Fibroblast of skin of abdomen (primary cell): ENCODE results near the gene SCAMP1.
"Not testable (repeated sequence)": the region's sequence is repeated elsewhere in the genome, so short reads cannot be mapped to it uniquely, and the experiment has no call there.

Source experiments
- DNase-seq: peaks from one replicate; pipeline ENCODE4 v3.0.0-alpha.2; 2013

Gene SCAMP1

DNA sequence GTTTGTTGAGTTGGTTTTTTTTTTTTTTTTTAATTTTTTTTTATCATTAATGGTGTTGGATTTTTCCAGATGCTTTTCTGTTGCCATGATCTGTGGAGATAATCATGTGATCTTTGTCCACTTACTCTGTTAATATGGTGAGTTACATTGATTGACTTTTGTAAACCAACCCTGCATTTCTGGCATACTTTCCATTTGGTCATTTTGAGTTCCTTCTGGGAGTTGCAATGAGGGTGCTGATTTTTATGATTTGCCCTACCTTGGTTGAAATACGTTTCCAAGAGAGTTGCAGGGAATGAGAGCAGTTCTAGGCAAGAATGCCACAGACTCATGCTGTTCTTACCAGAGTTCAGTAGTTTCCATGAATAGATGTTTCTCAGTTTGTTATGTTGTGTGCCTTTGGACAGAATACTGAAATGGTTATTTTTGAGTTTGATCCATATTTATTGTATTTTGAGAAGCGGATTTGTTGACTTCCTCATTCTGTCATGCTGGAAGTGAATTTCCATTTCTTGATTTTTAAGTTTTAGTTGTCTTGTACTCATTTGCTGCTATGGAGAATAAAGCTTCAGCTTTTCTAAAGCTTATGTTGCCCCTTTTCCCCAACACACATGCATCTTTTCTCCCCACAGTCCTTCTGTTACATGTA, 69.0 kb downstream of the SCAMP1 start:
- DNase-seq: no peak

DNA sequence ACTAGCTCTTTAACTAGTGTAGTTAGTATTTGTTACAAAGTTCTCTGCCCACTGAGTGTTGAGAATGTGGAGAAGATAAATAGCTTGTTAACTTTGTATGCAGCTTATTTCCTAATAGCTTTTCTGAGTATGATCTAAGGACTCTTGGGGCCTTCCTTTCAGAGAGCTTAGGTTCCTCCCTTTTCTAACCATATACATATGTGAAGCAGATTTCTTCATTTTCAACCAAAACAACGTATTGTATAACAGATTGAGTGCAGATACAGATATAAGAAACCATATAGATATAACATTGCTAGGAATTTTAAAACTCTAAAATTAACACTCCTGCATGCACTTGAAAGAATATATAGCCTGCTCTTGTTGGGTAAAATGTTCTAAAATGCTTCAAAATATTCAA, 70.4 kb downstream of the SCAMP1 start:
- no peak for DNase-seq

DNA sequence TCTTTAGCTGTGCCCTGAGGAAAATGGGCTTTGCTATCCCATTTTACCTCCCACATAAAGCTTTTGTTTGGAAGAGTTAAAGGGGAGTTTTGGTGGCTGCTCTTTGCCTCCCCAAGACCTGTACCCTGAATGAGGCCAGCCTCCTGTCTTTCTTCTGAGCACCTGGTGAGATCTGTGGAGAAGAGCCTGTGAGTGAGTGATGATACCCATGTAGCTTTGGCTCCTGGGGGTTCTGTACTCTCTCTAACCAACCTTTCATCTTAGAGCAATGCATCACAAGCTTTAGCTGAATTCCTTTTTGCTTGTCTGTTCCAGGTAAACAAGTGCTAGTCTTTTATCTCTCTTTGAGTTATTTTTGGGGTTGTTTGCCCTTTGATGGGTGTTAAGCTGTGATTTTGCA, 73.6 kb downstream of the SCAMP1 start:
- DNase-seq: no peak

DNA sequence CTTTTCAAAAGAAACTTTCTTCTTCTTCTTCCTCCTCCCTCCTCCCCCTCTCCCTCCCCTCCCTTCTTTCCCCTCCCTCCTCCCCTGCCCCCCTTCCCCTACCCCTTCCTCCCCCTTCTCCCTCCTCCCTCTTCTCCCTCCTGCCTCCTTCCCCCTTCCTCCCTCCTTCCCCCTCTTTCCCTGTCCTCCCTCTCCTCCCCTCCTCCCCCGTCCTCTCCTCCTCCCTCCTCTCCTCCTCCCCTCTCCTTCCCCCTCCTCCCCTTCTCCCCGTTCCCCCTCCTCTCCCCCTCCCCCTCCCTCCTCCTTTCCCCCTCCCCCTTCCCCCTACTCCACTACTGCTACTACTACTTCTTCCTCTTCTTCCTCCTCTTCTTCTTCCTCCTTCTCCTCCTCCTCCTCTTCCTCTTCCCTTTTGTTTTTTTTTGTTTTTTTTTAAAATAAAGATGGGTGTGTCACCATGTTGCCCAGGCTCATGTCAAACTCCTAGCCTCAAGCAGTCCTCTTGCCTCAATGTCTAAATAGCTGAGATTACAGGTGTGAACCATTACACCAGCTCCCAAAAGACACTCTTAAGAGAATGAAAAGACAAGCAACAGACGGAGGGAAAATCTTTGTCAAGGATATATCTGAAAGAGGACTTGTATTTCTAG, 87.5 kb downstream of the SCAMP1 start:
- DNase-seq: no peak

DNA sequence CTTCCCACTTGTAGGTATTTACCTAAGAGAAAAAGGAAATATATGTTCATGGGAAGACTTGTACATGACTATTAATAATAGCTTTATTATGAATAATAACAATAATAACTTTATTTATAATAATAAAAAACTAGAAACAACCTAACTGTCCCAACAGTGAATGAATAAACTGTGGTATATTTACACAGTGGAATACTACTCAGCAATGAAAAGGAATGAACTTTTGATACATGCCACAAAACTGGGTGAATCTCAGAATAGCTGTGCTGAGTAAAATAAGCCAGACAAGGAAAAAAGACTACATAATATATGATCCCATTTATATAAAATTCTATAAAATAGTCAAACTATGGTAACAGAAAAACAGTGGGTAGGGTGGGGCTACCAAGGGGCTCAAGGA, 88.7 kb downstream of the SCAMP1 start:
- DNase-seq: no peak

DNA sequence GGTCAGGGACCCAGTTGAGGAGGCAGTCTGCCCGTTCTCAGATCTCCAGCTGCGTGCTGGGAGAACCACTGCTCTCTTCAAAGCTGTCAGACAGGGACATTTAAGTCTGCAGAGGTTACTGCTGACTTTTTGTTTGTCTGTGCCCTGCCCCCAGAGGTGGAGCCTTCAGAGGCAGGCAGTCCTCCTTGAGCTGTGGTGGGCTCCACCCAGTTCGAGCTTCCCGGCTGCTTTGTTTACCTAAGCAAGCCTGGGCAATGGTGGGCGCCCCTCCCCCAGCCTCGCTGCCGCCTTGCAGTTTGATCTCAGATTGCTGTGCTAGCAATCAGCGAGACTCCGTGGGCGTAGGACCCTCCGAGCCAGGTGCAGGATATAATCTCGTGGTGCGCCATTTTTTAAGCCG, 97.1 kb downstream of the SCAMP1 start:
- not testable (repeated sequence) for DNase-seq

DNA sequence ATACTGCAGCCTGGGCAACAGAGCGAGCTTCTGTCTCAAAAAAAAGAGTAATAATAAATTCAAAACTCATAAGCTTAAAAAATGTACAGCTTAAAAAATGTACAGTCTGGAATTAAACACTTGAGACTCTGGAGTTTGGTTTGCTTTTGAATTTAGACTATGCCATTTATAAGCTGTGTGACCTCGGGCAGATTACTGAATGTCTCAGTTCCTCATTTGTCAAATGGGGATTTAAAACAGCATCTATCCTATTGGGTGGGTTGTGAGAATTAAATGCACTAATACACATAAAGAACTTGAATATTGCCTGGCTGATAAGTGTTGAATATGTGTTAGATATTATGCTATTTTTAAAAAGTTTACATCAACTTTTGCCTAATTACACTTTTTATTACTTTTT, 98.4 kb downstream of the SCAMP1 start:
- no peak for DNase-seq

DNA sequence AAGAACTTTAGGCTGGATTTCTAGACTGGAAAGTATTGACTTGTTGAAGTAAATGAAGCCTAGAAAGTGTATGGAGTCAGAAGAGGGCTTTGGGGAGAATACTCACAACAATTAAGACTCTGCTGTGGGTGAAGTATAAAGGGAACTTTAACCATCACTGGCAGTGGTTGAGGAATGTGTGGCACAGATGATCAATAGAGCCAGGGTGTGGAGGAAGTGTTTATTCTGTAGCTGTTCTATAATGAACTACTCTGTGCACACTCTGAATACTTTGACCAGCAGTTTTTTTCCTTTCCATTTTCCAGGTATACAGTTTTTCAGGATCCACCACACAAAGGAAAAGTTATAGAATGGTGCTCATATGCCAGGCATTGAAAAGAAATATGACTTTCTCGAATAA, 106.7 kb downstream of the SCAMP1 start:
- DNase-seq: no peak

DNA sequence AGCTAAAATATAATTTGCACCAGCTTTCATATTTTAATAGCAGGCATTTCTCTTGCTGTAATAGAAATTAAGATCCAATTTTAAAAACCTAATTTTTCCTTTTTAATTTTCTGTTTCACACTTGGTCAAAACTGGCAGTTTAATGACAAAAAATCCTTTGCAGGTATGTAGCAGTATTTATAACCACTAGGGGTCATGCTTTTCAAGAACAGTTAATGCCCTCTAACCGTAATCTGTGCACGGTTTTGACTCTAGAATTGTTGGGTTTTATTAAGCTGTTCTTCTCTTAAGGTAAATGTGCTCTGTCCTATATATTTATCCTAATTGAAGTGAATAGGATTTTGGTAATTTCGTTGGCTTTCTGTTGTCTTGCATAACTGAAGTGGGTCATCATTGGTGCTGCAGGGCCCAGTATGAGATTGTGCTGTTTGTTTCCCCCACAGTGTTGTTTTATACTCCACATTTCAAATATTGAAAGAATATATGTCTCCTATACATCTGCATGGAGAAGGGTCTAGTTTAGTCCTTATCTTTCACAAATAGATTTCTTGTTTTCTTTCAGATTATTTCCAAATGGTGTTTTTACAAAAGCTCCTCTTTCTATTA, 107.4 kb downstream of the SCAMP1 start:
- peak; percentile 49 for DNase-seq

DNA sequence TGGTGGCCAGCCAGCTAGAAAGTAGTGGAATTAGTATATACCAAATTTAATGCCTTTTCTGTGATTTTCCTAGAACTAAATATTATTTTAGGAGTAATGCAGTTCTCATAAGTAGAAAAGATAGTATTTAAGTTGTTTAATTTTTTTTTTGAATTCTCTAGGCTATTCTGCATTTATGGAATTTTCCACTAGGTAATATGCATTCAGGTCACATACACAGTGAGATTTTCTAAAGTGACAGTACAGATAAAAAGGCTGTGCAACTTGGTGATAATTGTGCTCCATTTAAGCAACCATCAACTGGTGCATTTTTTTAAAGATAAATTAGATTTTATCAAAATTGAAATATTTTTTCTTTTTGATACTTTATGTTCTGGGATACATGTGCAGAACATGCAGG, 111.5 kb downstream of the SCAMP1 start:
- no peak for DNase-seq

DNA sequence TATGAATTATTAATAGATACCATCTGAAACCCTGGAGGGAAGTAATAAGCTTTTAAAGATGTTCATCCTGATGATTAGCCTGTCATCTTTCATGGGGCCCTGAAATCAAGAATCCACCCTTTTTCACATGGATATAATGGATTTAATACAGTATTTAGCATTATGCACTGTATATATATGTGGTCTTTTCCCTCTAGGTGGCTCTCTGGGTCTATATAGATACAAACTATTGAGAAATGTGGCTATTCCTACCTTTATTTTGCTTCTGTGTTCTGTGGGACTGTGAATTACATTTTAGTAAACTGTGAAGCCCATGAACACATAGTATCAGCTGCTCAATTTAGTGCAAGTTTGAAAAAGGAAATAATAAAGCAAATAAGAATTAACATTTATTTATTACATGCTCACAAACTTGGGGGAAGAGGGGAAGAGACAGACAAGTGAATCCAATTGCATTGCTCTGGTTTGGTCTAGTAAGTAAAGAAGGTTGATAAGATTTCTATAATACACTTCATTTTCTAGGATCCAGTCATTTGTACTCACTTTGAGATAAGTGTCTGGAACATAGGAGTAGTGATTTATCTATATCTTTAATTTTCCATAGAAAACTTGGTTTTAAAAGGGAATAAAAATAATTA, 112.2 kb downstream of the SCAMP1 start:
- peak; percentile 13 for DNase-seq

DNA sequence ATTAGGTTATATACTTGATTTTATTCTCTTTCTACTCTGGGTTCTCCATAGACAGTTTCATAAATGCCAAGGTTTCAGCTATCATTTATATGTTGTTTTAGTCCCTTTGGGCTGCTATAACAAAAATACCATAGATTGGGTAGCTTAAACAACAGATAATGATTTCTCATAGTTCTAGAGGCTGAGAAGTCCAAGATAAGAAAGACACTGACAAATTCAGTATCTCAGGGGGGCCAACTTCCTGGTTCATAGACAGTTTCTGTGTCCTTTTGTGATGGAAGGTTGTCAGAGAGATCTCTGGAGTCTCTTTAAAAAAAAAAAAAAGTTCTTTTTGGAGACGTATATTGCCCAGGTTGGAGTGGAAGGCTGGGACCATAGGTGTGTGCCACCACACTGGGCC, 113.3 kb downstream of the SCAMP1 start:
- DNase-seq: no peak

DNA sequence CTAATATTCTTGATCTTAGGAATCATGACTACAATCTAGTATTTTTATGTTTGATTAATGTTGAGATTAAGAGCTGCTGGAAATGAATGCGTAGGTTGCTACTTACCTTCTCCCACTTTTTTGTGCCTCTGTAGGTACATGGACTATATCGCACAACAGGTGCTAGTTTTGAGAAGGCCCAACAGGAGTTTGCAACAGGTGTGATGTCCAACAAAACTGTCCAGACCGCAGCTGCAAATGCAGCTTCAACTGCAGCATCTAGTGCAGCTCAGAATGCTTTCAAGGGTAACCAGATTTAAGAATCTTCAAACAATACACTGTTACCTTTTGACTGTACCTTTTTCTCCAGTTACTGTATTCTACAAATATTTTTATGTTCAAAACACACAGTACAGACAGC, 115.0 kb downstream of the SCAMP1 start:
- no peak for DNase-seq

DNA sequence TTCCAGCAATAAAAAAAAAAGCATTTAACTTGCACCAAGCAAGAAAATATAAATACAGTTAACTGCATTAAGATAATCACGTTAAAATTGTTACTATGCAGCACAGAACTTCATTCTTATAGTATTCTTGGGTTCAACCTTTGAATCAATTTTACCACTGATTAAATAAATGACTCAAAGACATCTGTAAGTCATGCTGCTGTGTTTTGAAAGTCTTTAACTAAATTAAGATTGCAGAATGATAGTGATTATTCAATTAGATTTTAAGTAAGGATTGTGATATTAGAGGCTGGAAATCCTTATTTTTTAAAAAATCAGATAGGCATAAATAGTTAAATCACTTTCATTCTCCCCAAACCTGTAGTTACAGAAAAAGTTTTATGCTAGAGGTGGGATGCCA, 116.4 kb downstream of the SCAMP1 start:
- DNase-seq: no peak

DNA sequence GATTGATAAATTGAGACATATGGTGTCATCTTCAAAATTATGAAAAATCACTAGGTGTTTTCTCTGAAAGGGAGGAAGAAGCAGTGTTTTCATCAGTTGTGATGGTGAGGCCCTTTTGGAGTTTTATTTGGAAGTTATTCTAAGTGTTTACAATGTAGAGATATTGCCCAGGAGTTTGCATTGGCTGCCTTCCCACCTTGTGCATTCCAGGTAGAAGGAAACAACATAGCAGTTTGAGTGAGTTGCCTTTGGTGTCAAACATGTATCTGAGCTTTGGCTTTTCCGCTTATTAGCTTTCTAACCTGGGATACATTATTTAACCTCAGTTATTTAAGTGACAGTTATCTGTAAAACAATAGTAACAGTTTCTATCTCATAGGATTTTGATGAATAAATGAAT, 122.5 kb downstream of the SCAMP1 start:
- no peak for DNase-seq

DNA sequence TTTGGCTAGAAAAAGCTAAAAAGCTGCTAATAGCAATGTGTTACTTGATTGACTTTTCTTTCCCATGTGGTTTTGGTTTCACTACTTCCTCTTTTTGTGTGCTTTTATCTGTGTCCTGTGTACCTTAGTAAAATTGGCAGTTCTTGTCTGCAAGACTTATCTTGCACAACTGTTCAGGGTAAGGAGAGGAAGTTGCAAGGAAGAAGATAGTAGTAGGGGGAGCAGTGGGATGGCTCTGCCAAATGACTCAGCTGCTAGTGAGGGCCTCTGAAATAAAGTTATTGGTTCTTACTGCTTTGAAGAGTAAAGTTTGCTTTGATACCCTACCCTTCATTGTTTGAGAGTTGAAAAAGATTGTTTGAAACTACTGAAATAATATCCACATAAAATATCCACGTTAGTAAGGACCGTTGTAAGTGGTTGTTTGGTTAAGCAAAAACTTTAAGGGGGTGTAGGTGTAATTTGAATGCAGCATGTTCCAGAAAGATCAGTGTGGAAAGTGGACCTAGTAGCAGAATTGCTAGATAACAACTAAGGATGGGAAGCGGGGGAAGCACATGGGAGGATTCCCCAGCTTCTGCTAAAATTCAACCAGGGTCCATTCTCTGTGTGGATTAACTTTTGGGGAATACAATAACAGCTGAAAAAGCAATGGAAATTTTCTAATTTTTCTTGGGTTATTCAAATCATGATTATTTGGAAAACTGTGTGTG, 123.5 kb downstream of the SCAMP1 start:
- peak; percentile 51 for DNase-seq

DNA sequence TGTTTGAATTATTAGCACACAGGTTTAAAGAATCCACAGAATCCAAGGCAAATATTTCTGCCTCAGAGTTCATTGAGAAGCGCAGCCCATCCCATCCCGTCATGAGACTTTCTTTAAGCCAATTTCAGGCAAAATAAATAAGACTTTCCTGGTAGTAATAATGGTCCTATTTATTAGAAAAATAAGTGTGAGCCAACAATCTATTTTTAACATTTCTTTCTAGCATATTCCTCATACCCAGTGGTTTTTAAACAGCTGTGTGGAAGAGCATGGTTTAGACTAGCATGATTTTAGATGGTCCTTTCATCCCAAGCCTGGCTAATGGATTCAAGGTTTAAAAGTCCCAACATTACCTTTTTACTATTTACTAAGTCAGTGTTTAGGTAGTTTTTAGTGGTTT, 125.8 kb downstream of the SCAMP1 start:
- no peak for DNase-seq

DNA sequence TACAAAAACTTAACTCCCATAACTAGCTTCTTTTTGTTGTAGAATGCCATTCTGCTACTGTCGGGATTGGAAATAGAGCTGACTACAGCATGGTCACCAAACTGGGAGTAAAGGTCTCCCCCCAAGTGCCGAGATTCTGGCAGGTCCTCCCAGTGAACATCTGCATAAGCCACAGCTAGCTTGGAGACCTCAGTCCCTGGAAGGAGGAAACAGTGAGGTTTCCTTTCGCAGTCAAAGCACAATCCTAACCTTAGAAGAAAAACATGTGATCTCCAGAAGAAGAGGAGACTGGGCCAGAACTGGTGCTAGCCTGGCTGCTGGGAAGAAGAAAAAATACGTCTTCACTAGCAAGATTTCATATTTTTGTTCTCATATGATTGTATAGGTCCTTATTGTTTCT, 127.4 kb downstream of the SCAMP1 start:
- no peak for DNase-seq

DNA sequence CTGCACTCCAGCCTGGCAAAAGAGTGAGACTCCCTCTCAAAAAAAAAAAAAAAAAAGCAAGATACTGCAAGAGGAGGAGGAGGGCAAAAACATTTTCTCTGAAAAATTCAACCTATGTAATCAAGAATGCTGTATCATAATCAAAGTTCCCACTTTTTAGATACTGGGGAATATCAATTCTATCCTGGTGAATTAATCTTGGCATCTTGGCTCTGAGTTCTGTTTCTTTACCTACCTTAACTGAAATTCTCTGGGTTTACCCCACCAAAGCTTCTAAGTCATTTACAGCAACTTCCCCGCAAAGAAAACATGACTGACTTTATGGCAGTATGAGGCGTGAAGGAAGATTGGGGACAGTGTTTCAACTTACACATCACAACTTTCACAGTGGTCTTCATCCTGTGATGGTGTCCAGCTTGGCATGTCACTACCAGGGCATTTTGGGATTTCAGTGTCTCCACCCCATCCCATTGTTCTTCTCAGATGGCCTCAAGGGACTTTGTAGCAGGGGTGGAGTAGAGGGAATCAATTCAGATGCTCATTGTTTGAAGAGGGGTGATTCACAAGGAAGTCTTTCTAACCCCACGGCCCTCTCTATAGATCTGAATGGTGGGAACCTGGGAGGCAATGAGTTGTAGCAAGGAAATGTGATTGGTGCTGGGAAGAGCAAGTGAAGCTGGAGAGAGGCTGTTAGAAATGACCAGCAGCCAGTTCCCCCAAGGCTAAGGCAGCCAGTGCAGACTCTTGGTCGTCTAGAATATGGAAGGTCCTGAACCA, 130.5 kb downstream of the SCAMP1 start:
- DNase-seq: no peak

DNA sequence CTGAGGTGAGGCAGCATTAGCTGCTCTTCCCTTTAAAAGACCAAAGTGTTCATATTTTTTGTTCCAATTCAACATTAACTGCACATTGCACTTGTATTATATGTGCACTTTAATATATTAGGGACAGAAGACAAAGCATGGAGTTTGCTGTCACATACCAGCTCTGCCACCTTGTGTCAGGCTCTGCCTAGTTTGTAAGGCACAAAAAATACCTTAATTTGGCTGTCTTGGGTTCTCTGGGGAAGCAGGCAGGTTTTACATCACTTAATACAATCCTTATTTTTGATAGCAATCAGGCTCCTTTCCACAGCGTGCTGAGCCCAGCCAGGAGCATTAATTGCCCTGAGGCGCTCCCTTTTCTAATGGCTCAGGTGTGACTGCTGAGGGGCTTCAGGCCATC, 131.8 kb downstream of the SCAMP1 start:
- no peak for DNase-seq

DNA sequence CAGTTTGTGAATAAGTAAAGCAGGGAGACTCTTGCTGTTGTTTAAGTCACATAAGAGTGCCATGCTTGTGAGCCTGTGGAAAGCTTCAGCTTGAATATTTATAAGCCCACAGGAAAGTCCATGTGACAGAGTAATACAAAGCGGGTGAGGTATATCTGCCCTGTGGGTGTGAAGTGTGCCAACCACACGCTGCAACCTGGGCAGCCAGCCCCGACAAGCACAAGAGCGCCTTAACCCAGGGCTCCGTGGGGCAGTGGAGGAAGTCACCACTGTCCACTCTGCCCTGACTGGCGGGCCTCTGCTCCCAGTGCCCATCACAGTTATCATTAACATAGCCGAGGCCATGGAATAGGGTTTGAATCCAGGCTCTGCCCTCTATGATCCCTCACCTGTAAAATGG, 132.2 kb downstream of the SCAMP1 start:
- DNase-seq: no peak

DNA sequence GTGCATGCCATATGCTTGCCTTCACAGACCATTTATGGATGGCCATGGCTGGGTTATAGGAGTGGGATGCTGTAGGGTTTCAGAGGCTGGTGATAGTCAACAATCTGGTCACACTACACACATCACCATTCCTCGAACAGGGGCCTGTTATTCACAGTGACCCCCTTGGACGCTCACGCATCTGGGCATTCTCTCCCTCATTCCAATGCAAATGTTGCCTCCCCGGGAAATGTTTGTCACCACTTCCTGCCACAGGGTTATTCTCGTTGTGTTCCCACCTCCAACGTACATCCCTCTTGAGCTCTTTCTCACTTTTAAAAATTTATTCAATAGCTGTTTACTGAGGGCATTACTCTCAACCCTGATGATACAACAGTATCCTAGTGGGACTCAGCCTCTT, 135.4 kb downstream of the SCAMP1 start:
- DNase-seq: peak; percentile 21
